SK-N-SH treated with all-trans-retinoic acid at 6 μM for 48 hours (cell line): ENCODE measurements around the gene USP49.

Source experiments
- ARNTL ChIP-seq: fragments of 450-650 bp; formaldehyde crosslinking; IDR thresholded peaks from 2 replicates; pipeline ENCODE4 v1.5.0; 2020; ENCODE audit warnings: low read depth, mild to moderate bottlenecking, moderate library complexity, borderline replicate concordance
- BACH2 ChIP-seq: fragments of 250-450 bp; sonication (Bioruptor Pico); IDR thresholded peaks from 2 replicates; pipeline ENCODE4 v1.9.0; 2021; ENCODE audit warnings: mild to moderate bottlenecking, borderline replicate concordance
- CREB5 ChIP-seq: fragments of 250-450 bp; sonication (Bioruptor Pico); IDR thresholded peaks from 2 replicates; pipeline ENCODE4 v1.5.1; 2020; ENCODE audit warnings: low read depth, mild to moderate bottlenecking, moderate library complexity
- CSRNP3 ChIP-seq: fragments of 250-450 bp; sonication (Bioruptor Pico); IDR thresholded peaks from 2 replicates; pipeline ENCODE4 v1.5.1; 2021; ENCODE audit warnings: mild to moderate bottlenecking, moderate library complexity
- PATZ1 ChIP-seq: fragments of 250-450 bp; sonication (Bioruptor Pico); IDR thresholded peaks from 2 replicates; pipeline ENCODE4 v1.8.0; 2020; ENCODE audit warnings: mild to moderate bottlenecking, moderate library complexity, borderline replicate concordance
- PPARA ChIP-seq: fragments of 250-450 bp; sonication (Bioruptor Pico); IDR thresholded peaks from 2 replicates; pipeline ENCODE4 v1.5.0; 2020; ENCODE audit warnings: mild to moderate bottlenecking, borderline replicate concordance
- SNAI2 ChIP-seq: fragments of 250-450 bp; sonication (Bioruptor Pico); IDR thresholded peaks from 2 replicates; pipeline ENCODE4 v1.5.0; 2020; ENCODE audit warnings: mild to moderate bottlenecking, moderate library complexity
- ZC3H10 ChIP-seq: fragments of 250-450 bp; sonication (Bioruptor Pico); IDR thresholded peaks from 2 replicates; pipeline ENCODE4 v1.5.1; 2021; ENCODE audit warnings: mild to moderate bottlenecking, moderate library complexity
- ZNF8 ChIP-seq: fragments of 450-650 bp; formaldehyde crosslinking; IDR thresholded peaks from 2 replicates; pipeline ENCODE4 v1.5.0; 2020; ENCODE audit warnings: mild to moderate bottlenecking, moderate library complexity

DNA sequence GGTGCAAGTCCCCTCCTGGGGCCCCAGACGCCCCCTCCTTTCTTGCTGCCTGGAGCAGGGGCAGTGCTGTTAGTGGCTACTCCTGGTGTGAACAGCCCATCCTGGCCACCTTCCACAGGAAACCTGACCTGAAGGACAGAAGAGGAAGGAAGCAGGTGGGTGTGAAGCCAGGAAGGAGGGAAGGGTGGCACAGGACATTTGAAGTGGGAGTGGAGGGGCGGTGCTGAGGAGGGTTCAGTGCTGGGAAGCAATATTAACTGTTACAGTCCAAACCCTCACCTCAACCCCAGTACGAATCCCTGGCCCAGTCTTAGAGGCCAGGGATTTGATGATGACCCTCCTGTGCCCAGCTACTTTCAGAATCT lies 113.8 kb downstream of the USP49 start:
- TF ChIP-seq PPARA (CRISPR knock-in tag) (no peak), PATZ1 (CRISPR knock-in tag) (no peak), SNAI2 (CRISPR knock-in tag) (no peak), ARNTL (CRISPR knock-in tag) (no peak), CSRNP3 (CRISPR knock-in tag) (no peak), ZC3H10 (CRISPR knock-in tag) (no peak), CREB5 (no peak), BACH2 (CRISPR knock-in tag) (no peak), ZNF8 (CRISPR knock-in tag) (no peak)
